ENCODE data around the gene GIPR.
A peak's percentile ranks its signal among the peaks of the same experiment; 100 is the strongest.
"Not testable (repeated sequence)": the region's sequence is repeated elsewhere in the genome, so short reads cannot be mapped to it uniquely, and the experiment has no call there.

GIPR gene

DNA sequence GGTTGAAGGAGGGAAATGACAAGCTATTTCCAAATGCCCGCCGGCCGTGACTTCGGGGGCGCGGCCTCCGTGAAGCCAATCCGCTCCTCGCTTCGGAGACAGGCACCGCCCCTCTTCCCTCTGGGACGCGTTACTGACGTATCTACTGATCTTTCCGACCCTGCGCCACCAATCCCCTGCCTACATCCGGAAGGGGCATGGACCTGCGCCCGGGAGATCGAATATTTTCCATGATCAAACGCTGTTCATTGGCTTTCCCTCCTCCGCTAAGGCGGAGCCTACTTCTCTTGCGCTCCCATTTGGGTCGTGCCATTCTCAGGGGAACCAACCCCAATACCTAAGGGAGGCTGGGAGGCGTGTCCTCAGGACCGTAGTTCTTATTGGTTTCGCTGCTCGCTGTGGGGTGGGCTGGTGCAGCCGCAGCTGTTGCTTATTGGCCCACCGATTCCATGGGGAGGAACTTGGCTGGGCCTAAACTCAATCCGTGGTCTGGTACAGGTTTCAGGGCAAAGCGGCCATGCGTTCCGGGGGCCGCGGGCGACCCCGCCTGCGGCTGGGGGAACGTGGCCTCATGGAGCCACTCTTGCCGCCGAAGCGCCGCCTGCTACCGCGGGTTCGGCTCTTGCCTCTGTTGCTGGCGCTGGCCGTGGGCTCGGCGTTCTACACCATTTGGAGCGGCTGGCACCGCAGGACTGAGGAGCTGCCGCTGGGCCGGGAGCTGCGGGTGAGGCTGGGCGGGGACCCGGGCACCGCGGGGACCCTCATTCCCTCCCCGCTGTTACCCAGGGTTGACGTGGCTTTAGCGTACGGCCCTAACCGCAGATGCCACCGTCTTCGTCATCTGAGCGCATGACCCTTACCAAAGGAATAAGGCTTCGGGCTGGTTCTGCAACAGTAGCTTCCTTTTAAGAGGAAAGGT is 24.4 kb downstream of the GIPR start, which contains the start of gene QPCTL:
QPCTL (plus strand) TSS at position 480 of the 919 bp plus-strand sequence; CDS start at position 518, 38 bp downstream.
- peak; percentile 99 for DNase-seq

DNA sequence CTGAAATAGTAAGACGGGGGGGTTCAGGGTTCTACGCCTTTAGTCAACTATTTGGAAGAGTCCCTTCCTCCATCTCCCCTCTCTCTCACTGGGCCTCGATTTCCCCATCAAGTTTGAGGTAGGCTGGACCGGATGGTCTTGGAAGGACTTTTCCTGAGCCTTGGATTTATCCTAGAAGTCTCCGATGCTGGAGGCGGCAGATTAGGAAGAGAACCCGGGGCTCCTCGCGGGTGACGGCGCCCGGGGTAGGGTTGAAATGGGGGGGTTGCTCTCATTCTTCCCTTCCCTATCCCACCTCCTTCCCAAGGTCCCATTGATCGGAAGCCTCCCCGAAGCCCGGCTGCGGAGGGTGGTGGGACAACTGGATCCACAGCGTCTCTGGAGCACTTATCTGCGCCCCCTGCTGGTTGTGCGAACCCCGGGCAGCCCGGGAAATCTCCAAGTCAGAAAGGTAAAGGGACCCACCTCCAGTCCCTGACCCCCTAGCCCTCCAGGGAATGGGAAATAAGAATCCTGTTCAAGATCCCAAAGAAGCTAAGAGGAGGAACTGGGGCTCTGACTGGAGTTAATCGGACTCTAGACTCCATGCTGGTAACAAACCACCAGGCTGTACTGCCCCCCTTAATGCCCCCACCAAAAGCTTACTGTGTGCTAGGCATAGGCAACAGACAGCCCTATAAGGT is 25.2 kb downstream of the GIPR start:
- DNase-seq = peak; percentile 34

DNA sequence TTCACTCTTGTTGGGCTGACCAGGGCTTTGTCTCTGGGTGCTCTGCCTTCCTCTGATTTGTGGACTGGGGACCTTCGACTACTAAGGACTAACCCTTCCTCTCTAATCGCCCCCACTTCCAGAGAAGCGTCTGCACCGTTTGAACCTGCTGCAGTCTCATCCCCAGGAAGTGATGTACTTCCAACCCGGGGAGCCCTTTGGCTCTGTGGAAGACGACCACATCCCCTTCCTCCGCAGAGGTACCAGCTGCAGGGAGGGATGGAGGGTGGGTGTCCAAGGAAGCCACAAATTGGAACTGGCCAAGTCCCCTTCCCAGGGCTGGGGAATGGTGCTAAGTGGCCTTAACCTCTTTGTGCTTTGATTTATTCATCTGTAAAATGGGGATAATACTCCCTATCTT is 33.7 kb downstream of the GIPR start:
- DNase-seq = no peak

DNA sequence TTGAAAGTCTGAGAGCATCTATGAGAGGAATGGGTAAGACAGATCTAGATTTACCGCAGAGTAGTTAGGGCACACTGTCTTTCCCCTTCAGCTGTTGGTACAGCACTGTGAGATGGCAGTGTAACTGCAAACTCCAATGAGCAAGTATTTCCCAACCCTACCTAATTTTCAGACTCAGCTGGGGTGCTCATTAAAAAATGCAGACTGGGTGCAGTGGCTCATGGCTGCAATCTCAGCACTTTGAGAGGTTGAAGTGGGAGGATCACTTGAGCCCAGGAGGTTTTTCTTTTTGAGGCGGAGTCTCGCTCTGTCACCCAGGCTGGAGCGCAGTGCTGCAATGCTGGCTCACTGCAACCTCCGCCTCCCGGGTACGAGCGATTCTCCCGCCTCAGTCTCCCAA is 37.1 kb downstream of the GIPR start:
- DNase-seq = no peak

DNA sequence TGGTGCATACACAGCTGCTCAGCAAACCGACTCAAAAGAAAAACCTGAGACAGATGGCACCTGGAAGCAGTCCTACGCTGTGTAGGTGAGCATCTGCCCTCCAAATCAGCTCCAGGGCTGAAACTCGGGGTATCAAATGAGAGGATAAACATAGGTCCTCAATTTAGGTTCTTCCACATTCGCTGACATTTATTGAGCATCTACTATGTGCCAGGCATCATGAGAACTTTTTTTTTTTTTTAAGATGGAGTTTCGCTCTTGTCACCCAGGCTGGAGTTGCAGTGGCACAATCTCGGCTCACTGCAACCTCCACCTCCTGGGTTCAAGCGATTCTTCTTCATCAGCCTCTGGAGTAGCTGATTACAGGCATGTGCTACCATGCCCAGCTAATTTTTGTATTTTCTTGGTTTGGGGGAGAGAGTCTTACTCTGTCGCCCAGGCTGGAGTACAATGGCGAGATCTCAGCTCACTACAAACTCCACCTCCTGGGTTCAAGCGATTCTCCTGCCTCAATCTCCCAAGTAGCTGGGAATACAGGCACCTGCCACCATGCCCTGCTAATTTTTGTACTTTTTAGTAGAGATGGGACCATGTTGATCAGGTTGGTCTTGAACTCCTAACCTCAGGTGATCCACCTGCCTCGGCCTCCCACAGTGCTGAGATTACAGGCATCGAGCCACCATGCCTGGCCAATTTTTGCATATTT is 37.8 kb downstream of the GIPR start:
- no peak for DNase-seq

DNA sequence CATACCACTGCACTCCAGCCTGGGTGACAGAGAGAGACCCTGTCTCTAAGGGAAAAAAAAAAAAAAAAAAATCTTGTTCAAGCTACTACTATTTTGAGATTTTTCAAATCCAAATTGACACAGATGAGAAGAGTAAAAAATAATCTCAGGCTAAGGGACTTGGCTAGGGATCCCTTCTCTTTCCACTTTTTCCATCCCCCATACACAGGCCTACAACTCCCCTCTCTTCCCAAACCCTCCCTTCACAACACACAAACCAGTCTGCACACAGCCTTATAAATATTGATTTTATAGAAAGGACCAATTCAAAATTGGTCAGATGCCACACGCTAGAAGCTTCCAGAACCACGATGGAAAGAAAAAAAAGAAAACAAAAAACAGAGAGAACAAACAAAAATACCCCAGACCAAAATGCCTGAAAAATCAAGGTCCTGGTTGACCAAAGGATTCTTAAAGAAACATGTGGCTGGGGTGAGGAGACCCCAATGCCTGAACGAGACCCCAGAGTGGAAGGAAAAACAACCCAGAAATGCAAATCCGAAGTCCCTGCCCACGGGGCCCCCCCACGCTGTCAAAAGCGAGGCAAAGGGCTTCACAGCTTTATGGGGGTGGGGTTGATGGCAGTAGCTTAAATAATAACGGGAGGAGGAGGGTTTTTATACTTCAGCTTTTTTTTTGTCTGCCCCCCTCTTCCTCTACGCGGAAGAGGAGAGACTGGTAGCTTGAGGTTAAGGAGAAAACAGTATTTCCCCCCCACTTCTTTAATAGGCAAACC is 42.5 kb downstream of the GIPR start:
- DNase-seq = no peak

DNA sequence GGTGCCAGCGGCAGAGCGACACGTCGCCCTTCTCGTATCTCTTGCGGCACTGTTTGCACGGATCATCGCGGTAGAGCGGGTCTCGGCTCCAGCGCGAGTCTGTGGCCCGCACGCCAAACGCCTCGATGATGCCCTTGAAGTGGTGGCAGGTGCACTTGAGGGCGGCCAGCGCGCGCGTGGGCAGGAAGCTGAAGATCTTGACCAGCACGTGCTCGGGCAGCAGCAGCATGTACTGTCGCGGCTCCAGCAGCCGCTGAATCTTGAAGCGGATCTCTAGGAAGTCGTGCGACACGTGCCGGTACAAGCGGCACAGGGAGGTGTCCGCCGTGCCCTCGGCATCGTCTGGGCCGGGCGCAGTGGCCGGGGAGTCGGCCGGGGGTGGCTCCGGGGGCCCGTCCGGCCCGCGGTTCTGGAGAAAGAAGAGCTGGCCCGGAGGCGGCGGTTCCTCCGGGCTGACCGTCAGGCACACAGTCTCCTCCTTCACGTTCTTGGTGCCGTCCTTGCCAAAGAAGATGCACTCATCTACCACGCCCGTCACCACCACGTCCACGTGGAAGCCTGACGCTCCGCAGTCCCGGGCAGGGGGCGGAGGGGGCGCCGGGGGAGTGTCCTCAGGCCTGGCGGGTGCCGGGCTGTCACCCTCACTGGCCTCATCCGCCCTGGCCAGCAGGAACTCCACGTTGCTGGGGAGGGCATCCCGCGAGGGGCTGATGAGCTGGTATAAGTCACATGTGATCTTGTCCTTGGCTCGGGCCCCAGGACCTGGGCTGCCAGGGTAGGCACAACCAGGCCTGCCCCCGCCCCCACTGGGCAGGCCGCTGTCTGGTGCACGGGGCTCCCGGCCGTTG is 44.1 kb downstream of the GIPR start:
- DNase-seq = no peak

DNA sequence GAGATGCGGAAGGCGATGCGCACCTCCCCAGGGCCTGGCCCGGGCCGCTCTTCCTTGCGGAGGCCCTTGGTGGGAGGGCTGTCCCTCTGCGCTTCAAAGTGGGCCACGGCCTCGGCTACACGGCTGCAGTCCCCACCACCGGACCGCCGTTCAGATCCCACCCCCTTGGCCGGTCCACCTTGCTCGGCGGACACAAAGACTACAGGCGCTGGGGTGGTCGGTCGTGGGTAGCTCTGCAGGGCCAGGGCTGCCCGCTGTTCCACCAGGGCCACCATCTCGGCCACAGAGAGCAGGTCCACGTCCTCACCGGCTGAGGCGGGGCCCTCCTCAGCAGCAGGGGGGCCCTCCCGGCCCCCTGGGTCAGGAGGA is 44.7 kb downstream of the GIPR start:
- no peak for DNase-seq

DNA sequence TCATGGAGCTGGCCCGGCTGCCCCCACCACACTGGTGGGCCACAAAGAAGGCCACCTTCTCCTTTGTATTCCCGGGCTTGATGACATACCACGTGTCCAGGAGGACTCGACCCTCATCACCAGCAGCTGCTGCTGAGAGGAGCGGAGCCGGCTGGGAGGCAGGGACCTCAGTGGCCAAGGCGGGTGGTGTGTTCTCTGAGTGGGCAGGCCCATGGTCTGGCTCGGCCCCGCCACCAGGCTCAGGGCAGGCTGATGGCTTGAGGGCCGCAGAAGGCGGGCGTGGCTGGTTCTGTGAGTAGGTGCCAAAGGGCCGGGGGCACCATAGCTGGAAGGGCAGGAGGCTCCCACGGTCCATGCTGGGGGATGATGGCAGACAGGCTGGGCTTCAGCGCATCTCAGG is 45.1 kb downstream of the GIPR start:
- no peak for DNase-seq

DNA sequence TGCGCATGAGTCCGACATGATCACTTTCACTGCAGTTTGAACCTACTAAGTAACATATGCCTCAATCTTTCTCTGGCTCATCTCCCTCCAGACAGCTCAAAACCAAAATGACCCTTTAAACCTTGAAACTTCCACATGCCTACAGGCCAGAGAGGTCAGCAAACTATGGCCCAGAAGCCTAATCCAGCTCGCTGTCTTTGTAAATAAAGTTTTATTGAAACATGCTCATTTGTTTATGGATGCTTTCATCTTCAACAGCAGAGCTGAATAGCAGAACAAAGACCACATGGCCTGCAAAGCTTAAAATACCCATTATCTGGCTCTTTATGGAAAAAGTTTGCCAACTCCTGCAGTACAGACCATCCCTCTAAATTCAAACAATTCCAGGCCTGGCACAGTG is 47.1 kb downstream of the GIPR start:
- no peak for DNase-seq

DNA sequence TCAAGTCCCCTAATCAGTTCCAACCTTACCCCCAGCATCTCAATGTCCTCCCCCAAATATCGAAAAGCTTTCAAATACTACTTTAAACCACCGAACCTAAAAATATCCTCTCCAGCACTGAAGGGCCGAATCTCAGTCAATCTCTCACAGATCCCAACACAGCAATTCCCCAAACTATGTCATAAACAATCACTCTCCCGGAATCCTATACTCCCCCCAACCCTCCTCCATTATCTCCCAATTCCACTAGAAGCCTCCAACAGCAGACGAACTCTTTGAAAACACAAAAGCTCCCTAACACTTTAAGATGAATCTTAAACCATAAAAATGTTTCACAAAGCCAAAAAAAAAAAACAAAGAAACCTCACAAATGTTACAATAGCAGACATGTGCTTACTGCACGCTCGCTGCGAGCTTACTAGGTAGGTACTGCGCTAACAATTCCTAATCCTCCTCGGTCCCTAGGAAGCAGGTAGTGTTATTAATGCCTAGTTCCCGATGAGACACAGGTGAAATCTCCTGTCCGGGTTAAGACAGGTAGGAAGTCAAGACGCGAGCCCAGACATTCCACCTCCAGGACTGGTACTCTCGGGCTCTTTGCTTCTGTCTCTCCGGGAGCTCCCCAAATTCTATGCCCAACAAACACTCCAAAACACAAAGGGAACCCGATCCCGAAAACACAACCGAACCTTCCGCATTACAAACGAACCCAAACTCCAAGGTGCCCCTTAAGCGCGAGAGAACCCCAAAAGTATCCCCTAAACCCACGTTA is 48.5 kb downstream of the GIPR start:
- DNase-seq = no peak

DNA sequence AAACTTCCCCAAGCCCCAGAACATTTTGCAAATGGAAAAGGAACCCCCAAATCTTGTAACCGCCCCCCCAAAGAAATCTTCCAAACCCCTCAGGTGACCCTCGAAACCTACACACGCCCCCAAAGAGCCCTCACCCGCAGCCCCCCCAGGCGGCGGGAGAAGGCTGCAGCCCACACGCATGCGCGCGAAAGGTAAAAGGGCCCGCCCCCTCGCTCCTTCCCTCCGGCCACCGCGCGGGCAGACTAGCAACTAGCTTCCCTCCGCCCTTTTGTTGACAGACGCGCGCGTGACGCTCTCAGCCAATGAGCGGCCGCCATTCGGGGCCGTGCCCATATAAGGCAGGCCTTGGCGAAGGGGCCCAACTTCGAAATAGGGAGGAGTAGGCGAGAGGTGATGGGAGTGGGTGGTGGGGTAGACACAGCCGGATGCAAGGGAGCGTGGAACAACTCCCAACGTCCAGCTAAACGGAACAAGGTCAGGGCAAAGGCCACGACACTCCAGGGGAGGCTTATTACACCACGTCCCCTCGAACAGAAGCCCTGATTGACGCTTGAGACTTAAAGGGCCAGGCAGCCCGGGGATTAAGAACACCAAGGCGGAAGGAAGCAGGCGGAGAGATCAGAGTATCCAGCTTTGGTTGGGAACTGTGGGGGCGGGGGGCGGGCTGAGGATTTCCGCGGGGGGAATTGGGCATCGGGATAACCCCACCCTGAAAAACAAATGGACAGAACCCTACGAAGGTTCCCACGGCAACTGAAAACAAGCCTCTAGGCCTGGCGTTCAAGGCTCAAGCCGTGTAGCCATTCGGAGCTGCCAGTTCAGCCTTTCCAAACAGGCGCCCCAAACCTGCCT is 49.3 kb downstream of the GIPR start:
- DNase-seq = peak; percentile 91

DNA sequence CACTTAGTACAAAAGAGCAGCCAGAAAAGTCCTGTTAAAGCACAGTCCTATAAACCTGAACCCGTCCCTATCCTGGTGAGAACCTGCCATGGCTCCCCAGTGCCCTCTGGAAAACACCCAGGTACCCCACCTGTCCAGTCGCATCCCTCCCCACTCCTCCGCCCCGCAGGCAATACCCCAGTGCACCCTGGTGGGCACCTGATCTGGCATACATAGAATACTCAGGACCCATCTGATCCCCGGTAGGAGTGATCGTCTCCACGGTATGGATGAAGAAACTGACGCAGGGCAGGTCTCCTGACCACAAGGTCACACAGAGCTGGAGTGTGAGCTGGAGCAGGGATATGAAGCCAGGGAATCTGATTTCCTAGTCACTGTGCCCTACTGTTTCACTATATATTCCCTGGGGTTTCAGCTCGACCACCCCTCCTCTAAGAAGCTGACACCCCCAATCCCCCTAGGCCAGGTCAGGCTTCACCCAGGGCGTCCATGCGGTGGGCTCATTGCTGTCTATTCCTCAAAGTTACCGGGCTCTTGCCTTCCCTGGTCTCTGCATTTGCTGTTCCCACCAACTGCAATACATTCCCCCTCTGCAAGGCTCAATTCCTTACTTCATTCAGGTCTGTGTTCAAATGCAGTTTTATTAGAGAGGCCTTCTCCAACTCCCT is 50.1 kb downstream of the GIPR start:
- DNase-seq = no peak

DNA sequence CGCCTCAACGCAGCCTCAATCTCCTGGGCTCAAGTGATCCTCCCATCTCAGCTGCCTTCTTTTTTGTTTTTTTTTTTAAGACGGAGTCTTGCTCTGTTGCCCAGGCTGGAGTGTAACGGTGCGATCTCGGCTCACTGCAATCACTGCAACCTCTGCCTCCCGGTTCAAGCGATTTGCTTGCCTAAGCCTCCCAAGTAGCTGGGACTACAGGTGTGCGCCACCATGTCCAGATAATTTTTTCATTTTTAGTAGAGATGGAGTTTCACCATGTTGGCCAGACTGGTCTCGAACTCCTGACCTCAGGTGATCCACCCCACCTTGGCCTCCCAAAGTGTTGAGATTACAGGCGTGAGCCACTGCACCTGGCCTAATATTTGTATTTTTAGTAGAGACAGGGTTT is 52.0 kb downstream of the GIPR start:
- DNase-seq = not testable (repeated sequence)

DNA sequence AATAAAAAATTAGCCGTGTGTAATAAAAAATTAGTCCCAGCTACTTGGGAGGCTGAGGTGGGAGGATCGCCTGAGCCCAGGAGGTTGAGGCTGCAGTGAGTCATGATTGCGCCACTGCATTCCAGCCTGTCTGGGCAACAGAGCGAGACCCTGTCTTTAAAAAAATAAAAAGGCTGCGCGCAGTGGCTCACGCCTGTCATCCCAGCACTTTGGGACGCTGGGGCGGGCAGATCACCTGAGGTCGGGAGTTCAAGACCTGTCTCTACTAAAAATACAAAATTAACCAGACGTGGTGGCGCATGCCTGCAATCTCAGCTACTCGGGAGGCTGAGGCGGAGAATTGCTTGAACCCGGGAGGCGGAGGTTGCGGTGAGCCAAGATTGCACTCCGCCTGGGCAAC is 60.7 kb downstream of the GIPR start:
- not testable (repeated sequence) for DNase-seq

DNA sequence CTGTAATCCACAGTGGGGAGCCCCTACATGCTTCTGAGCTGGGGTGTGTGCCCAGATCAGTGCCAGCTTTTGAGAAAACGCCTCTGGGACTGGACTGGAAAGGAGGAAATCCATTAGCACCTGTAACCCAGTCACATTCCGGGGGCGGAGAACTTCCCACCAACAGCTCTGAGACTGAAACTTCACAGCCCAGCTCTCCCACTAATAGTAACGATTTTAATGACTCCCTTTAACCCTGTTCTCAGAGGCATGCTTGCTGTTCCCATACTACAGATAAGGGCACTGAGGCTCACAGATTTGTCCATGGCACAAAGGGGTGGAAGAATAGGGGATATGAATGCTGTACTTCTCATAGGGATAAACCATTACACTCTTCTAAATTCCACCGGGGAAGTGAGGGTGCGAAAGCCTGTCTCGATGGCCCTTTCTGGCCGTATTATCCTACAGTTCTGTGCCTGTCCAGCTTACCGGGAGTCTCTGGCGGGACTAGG is 61.8 kb downstream of the GIPR start:
- no peak for DNase-seq

DNA sequence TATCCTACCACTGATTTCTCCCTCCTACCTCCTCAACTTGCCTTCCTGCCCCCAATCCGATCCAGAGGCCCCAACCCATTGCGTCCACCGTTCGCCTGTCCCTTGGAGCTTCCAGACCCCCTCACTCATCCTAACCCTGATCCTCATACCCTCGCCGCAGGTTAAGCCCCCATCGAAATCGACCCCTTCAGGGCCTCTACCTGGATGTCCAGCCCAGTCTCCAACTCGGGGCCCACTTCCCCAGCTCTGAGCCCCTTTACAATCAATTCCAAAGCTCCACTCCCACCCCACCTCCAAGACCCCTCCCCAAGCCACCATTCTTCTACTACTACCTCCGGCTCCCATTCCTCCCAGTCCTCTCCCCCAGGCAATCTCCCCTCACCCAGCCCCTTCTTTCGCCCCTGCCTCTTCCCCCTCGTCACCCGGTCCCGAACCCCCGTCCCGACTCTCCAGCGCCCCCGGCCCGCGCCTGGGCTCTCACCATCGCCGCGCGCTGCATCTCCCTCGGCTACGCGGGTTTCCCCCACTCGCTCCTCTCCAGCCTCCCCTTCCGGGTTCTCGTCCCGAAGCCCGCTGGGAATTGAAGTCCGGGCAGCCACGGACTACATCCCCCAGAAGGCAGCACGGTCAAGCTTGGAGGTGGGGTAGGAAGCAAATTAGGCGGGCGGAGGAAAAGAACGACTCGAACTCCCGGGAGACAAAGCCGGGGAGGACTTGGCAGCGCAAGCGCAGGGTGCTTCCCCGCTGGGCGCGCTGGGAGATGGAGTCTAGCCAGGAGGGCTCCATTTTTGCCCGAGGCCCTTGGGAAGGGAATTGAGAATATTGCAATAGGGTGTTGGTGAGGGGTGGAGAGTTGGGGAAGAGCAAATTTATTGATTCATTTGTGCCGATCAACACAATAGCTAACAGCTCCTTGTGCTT is 62.6 kb downstream of the GIPR start, which contains the start of gene FBXO46:
FBXO46 (minus strand) TSS at position 529 of the 921 bp plus-strand sequence. CDS start 17,401 bp downstream, outside the sequence.
- DNase-seq = peak; percentile 86

All from GOT3 (cell line).